HG03460 (cell line): Measurements from ENCODE around the gene DUXA.

Experiments used
- ATAC-seq: cut with Tn5 transposase; IDR thresholded peaks from one replicate; pipeline ENCODE4 v1.9.1; 2021; ENCODE audit not compliant: unreplicated experiment

The DUXA gene

DNA sequence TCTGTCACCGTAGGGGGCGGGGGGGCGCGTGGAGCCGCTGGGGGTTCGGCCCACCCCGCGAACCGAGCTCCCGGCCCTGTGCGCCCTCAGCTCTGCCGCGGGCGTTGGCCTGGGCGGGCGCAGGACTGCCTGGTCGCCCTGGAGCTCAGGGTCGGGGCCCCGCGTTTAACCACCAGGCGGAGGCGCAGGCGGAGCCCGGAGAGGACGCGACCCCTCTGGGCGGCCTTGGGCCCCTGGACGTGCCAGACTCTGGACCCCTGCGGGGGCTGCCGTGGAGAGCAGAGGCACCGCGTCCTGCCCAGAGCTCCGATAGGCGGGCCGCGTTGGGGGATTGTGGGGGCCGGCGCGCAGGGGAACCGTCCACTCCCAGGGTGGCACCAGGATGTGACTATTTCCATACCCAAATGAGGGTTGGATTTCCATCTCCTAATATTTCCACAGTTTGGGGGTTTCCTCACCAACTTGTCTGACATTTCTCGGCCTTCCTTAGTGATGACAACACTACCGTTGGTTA, 60.5 kb downstream of the DUXA start:
- no peak for ATAC-seq

GRCh38 chr19:57105976-57106721, 61.1 kb downstream of the DUXA start:
- no peak for ATAC-seq
